ELF-1 (cell line): ENCODE results near the gene PDHX.

ENCODE experiments used
- DNase-seq: peaks from one replicate; pipeline ENCODE4 v3.0.0-alpha.2; 2016; ENCODE audit warnings: low read depth, low spot score

The PDHX gene

GRCh38 chr11:34988294-34989255 is 72.2 kb downstream of the PDHX start:
- no peak for DNase-seq

GRCh38 chr11:34990916-34991315 is 74.5 kb downstream of the PDHX start:
- no peak for DNase-seq

- no peak for DNase-seq
Measured at GRCh38 chr11:34994854-34995253, 78.4 kb downstream of the PDHX start.

GRCh38 chr11:34996958-34997357 is 80.5 kb downstream of the PDHX start:
- no peak for DNase-seq

- DNase-seq: no peak
Measured at GRCh38 chr11:34997952-34998528, 81.6 kb downstream of the PDHX start.

- DNase-seq: no peak
Measured at GRCh38 chr11:34999453-34999852, 83.0 kb downstream of the PDHX start.

- DNase-seq: no peak
Measured at GRCh38 chr11:35003186-35003585, 86.8 kb downstream of the PDHX start.

- no peak for DNase-seq
Measured at GRCh38 chr11:35003658-35004057, 87.2 kb downstream of the PDHX start.

- no peak for DNase-seq
Measured at GRCh38 chr11:35005141-35005780, 88.8 kb downstream of the PDHX start.

GRCh38 chr11:35006389-35007128 is 90.1 kb downstream of the PDHX start:
- DNase-seq: no peak

- DNase-seq: no peak
Measured at GRCh38 chr11:35007277-35007676, 90.9 kb downstream of the PDHX start.

- no peak for DNase-seq
Measured at GRCh38 chr11:35009191-35009943, 92.9 kb downstream of the PDHX start.

GRCh38 chr11:35009944-35010342 is 93.5 kb downstream of the PDHX start:
- no peak for DNase-seq

- no peak for DNase-seq
Measured at GRCh38 chr11:35010654-35011053, 94.2 kb downstream of the PDHX start.

- DNase-seq: no peak
Measured at GRCh38 chr11:35011389-35011788, 95.0 kb downstream of the PDHX start.

- DNase-seq: no peak
Measured at GRCh38 chr11:35011944-35012343, 95.5 kb downstream of the PDHX start.

- peak; percentile 45 for DNase-seq
Measured at GRCh38 chr11:35012467-35013191, 96.2 kb downstream of the PDHX start.

GRCh38 chr11:35013514-35014233 is 97.3 kb downstream of the PDHX start:
- DNase-seq: no peak

GRCh38 chr11:35014346-35014745 is 97.9 kb downstream of the PDHX start:
- DNase-seq: no peak
